Measurements from ENCODE around the gene CTIF. TPM values are rescaled to one million over a fixed set of nuclear protein-coding genes. Genes with fewer than 3 reads are reported as not detected.

The CTIF gene
- polyA plus RNA-seq, 1 donor from 2014 or later: 50.2 TPM

DNA sequence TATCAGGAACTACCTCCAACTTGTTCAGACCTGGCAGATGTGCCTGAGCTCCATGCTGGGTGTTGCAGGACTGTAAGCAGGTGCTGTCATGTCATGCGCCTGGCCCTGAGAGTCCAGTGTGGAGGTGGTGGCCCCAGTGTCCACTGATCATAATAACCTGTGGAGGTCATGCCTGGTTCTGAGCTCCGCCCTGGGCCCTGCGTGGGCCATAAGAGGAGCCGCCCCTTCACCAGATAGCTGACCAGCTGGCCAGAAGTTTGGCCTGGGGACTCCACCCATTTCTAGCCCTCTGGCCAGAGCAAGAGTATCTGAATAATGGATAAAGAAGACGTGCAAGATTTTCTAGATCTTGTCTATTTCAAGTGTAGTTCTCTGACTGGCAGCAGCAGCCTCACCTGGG, 72.4 kb downstream of the CTIF start:
- no peak overlapping the region for H3K9ac ChIP-seq (ENCODE audit: low read length)
- no peaks in the 10 kb centered on the region for H3K9me2 ChIP-seq (ENCODE audit: insufficient read depth, low read length)
- H2AFZ ChIP-seq (ENCODE audit: low read depth, low read length): no peak overlapping the region
- H3F3A ChIP-seq (ENCODE audit: insufficient read depth, low read length, poor library complexity, severe bottlenecking): no peaks in the 10 kb centered on the region
- H3K4me2 ChIP-seq (ENCODE audit: low read length): no peak overlapping the region
- no peaks in the 10 kb centered on the region for H3K27me3 ChIP-seq (ENCODE audit: insufficient read depth, low read depth, low read length)
- no peaks in the 10 kb centered on the region for H3K36me3 ChIP-seq (ENCODE audit: insufficient read depth, low read length)
- H3K27ac ChIP-seq (ENCODE audit: low read length): no peak overlapping the region
- H3K9me3 ChIP-seq (ENCODE audit: low read length): no peaks in the 10 kb centered on the region
- H3K4me3 ChIP-seq (ENCODE audit: low read length): no peak overlapping the region
- peaks cover 4% of the 10 kb centered on the region for H4K20me1 ChIP-seq (ENCODE audit: insufficient read depth)
- TF ChIP-seq EP300 (conservative IDR thresholded peaks at IDR 0.05; ENCODE audit: poor library complexity, severe bottlenecking) (no peak), RAD21 (conservative IDR thresholded peaks at IDR 0.05) (no peak), MXI1 (conservative IDR thresholded peaks at IDR 0.05; ENCODE audit: poor library complexity, severe bottlenecking) (no peak), EZH2 (IDR thresholded peaks at IDR 0.05; ENCODE audit: borderline replicate concordance, insufficient read depth, low read length, poor library complexity, severe bottlenecking) (no peak), POLR2AphosphoS5 (IDR thresholded peaks at IDR 0.05) (no peak), TAF1 (IDR thresholded peaks at IDR 0.05; ENCODE audit: low read depth) (no peak), SMC3 (conservative IDR thresholded peaks at IDR 0.05; ENCODE audit: poor library complexity) (no peak)
- TF ChIP-seq, protein P1, sequence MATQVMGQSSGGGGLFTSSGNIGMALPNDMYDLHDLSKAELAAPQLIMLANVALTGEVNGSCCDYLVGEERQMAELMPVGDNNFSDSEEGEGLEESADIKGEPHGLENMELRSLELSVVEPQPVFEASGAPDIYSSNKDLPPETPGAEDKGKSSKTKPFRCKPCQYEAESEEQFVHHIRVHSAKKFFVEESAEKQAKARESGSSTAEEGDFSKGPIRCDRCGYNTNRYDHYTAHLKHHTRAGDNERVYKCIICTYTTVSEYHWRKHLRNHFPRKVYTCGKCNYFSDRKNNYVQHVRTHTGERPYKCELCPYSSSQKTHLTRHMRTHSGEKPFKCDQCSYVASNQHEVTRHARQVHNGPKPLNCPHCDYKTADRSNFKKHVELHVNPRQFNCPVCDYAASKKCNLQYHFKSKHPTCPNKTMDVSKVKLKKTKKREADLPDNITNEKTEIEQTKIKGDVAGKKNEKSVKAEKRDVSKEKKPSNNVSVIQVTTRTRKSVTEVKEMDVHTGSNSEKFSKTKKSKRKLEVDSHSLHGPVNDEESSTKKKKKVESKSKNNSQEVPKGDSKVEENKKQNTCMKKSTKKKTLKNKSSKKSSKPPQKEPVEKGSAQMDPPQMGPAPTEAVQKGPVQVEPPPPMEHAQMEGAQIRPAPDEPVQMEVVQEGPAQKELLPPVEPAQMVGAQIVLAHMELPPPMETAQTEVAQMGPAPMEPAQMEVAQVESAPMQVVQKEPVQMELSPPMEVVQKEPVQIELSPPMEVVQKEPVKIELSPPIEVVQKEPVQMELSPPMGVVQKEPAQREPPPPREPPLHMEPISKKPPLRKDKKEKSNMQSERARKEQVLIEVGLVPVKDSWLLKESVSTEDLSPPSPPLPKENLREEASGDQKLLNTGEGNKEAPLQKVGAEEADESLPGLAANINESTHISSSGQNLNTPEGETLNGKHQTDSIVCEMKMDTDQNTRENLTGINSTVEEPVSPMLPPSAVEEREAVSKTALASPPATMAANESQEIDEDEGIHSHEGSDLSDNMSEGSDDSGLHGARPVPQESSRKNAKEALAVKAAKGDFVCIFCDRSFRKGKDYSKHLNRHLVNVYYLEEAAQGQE (IDR thresholded peaks at IDR 0.05; ENCODE audit: borderline replicate concordance): no peak
- TF ChIP-seq, protein P2, sequence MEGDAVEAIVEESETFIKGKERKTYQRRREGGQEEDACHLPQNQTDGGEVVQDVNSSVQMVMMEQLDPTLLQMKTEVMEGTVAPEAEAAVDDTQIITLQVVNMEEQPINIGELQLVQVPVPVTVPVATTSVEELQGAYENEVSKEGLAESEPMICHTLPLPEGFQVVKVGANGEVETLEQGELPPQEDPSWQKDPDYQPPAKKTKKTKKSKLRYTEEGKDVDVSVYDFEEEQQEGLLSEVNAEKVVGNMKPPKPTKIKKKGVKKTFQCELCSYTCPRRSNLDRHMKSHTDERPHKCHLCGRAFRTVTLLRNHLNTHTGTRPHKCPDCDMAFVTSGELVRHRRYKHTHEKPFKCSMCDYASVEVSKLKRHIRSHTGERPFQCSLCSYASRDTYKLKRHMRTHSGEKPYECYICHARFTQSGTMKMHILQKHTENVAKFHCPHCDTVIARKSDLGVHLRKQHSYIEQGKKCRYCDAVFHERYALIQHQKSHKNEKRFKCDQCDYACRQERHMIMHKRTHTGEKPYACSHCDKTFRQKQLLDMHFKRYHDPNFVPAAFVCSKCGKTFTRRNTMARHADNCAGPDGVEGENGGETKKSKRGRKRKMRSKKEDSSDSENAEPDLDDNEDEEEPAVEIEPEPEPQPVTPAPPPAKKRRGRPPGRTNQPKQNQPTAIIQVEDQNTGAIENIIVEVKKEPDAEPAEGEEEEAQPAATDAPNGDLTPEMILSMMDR (IDR thresholded peaks at IDR 0.05; ENCODE audit: poor library complexity, severe bottlenecking): no peak
- peaks cover 27% of the 10 kb centered on the region for H3K79me2 ChIP-seq (replicated peaks; ENCODE audit: insufficient read depth, low read length)

DNA sequence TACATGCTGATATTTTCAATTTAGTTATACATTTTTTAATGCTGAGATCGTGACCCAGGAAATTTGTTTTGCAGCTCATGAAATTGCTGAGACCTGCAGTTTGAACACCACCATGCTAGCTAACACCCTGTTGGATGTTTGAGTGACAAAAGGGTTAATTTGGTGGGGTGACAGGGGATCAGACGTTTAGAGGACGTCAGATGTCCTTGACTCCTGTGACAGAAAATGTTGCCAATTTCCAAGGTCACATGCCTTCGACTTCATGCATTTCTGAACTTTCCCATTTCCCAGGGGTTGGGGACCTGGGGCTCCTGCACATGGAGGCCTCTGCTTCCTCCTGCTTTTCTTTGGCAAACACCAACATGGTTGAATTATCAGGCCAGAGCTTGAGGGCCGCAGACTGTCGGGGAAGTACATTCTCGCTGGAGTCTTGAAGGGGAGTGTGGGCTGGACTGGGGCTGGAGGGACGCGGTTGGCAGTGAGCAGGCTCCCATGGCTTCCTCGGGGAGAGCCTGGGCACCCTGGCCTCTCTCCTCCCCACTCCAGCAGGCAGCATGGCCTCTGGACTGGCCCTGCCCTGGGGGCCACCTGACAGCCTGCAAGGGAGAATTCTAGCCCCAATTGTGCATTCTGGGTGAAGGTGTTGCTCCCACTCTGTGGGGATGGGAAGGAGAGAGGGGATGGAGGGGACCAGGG, 73.1 kb downstream of the CTIF start:
- Histone ChIP-seq H3K27me3 (ENCODE audit: insufficient read depth, low read depth, low read length) (no peaks in the 10 kb centered on the region), H4K20me1 (ENCODE audit: insufficient read depth) (peaks cover 4% of the 10 kb centered on the region), H2AFZ (ENCODE audit: low read depth, low read length) (no peak overlapping the region), H3F3A (ENCODE audit: insufficient read depth, low read length, poor library complexity, severe bottlenecking) (no peaks in the 10 kb centered on the region), H3K9me3 (ENCODE audit: low read length) (no peaks in the 10 kb centered on the region), H3K9me2 (ENCODE audit: insufficient read depth, low read length) (no peaks in the 10 kb centered on the region), H3K4me2 (ENCODE audit: low read length) (no peak overlapping the region), H3K79me2 (replicated peaks; ENCODE audit: insufficient read depth, low read length) (peaks cover 22% of the 10 kb centered on the region), H3K4me3 (ENCODE audit: low read length) (no peak overlapping the region), H3K27ac (ENCODE audit: low read length) (no peak overlapping the region), H3K36me3 (ENCODE audit: insufficient read depth, low read length) (no peaks in the 10 kb centered on the region), H3K9ac (ENCODE audit: low read length) (no peak overlapping the region)
- TF ChIP-seq MXI1 (conservative IDR thresholded peaks at IDR 0.05; ENCODE audit: poor library complexity, severe bottlenecking) (no peak), POLR2AphosphoS5 (IDR thresholded peaks at IDR 0.05) (no peak), EP300 (conservative IDR thresholded peaks at IDR 0.05; ENCODE audit: poor library complexity, severe bottlenecking) (no peak), TAF1 (IDR thresholded peaks at IDR 0.05; ENCODE audit: low read depth) (no peak), EZH2 (IDR thresholded peaks at IDR 0.05; ENCODE audit: borderline replicate concordance, insufficient read depth, low read length, poor library complexity, severe bottlenecking) (no peak), RAD21 (conservative IDR thresholded peaks at IDR 0.05) (no peak), SMC3 (conservative IDR thresholded peaks at IDR 0.05; ENCODE audit: poor library complexity) (no peak)
- TF ChIP-seq, protein P1 (IDR thresholded peaks at IDR 0.05; ENCODE audit: borderline replicate concordance): no peak
- TF ChIP-seq, protein P2 (IDR thresholded peaks at IDR 0.05; ENCODE audit: poor library complexity, severe bottlenecking): no peak

Measured in neural cell (in vitro differentiated cells).